Retinal pigment epithelial cell (primary cell): ENCODE measurements around the gene NELL2.

Source experiments
- DNase-seq: peaks from one replicate; pipeline ENCODE4 v3.0.0-alpha.2; 2010; ENCODE audit warnings: low read depth
- H3K4me3 ChIP-seq: 2 replicates; pipeline ENCODE4 v1.5.1; 2011; ENCODE audit warnings: mild to moderate bottlenecking, low read length, control low read depth, moderate library complexity
- CTCF ChIP-seq: conservative IDR thresholded peaks from 2 replicates; pipeline ENCODE4 v1.5.1; 2011; ENCODE audit warnings: low read depth, low read length, control low read depth, inconsistent platforms

The NELL2 gene

DNA sequence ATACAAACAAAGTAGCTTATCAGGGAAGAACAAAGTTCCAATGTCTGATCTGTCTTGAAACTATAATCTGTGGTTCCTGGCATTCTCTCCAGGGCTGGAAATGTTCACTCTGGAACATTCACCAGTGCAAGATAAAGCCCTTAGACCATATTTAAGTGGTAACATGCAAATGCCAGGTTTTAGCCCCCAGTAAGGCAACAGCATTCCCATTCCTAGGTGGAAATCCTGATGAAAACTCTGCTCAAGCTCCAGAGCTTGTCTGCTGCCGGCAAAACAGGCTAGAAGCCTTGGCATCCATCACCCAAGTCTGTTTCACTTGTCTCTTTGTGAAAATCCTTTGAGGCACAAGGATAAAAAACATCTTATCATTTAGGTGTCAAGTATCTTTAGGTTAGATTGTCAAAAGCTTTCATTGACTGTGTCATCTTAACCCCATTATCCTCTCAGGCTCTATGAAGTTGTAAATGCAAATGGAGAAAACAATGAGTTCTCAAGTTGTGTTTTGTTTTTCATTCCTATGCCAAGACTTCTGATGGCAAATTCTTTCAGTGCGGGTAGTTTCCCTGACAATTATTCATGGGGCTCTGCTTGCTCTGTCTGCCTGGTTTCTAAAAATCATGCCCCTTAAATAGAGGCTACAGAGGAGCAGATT, 344.7 kb downstream of the NELL2 start:
- no peak for TF ChIP-seq CTCF
- no peak overlapping the region for H3K4me3 ChIP-seq
- no peak for DNase-seq

GRCh38 chr12:44526655-44527182, 349.4 kb downstream of the NELL2 start:
- no peak overlapping the region for H3K4me3 ChIP-seq
- TF ChIP-seq CTCF = no peak
- DNase-seq = no peak

DNA sequence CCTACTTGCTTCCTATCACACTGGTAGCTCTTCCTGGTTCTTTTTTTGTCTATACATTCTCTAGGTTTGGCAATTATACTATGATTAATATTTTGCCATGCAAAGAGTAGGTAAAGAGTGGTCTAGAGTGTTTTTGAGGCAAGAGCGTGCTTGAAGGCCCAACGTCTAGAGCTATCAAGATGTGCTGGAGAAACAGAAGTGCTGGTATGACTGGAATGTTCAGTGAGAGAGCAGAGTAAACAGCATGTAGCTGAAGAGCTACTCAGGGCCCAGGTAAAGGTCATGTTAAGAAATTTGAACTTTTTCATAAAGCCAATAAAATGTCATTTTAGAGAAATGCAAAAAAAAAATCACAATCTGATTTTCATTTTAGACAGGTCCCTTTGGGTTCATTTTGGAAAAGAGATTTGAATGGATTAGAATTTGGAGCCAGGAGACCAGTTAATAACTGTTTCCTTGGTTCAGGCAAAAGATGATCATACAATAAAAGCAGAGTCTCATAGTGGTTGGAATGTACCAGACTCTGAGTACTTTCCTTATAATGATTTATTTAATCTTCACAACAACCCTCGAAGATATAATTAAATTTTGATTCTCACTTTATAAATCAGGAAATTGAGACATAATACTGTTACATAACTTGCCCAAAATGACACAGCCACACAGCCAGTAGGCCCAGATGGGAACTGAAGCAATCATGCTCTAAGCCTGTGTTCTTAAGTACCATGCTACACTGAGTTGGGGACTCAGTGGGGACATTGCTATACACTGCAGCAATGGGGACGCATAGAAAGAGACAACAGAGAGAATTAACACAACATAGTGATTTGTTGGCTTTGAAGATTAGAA, 350.1 kb downstream of the NELL2 start:
- no peak overlapping the region for H3K4me3 ChIP-seq
- DNase-seq = no peak
- TF ChIP-seq CTCF = no peak

GRCh38 chr12:44523828-44524227, 352.3 kb downstream of the NELL2 start:
- no peak for TF ChIP-seq CTCF
- H3K4me3 ChIP-seq = no peak overlapping the region
- DNase-seq = no peak

DNA sequence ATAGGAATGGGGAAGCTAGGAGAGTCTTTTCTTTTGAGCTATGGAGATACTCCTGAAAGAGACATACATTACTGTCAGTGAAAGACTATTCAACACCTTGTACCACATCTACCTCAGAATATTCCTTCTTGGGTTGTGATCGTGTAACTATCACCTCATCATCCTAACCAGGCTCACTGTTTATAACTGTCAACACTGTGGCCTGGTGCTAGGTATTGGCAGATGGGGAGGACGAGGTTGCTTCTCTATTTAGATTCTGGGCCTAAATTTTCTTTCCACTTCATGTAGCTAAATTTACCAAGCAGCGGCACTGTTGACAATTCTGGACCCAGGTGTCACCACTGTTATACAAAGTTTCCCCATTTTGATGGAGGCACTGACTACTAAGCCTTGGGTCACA, 354.4 kb downstream of the NELL2 start:
- no peak for DNase-seq
- no peak for TF ChIP-seq CTCF
- no peak overlapping the region for H3K4me3 ChIP-seq

DNA sequence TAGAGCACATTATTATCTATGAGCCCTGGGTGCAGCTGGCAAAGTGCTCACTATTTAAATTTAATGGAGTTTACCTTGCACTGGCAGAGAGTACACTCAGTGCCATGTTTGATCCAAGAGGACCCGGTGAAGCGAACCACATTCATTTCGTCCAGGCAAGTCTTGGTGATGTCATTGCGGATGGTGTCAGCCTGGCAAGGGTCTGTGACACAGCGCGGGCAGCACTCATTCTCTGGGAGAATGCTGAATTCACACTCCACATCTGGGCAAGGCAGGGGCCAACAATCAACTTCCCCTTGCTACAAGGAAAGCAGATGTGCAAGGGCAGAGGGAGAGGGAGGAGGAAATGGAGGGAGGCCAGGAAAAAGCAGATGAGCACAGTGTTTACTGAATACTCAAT, 356.2 kb downstream of the NELL2 start:
- TF ChIP-seq CTCF = no peak
- DNase-seq = no peak
- no peak overlapping the region for H3K4me3 ChIP-seq
